HG03159 (cell line): Measurements from ENCODE around the gene CDK16.
A peak's percentile ranks its signal among the peaks of the same experiment; 100 is the strongest.

ENCODE experiments used
- ATAC-seq: cut with Tn5 transposase; IDR thresholded peaks from one replicate; pipeline ENCODE4 v1.9.1; 2021; ENCODE audit warnings: mild to moderate bottlenecking, moderate library complexity; ENCODE audit not compliant: unreplicated experiment

Gene CDK16

DNA sequence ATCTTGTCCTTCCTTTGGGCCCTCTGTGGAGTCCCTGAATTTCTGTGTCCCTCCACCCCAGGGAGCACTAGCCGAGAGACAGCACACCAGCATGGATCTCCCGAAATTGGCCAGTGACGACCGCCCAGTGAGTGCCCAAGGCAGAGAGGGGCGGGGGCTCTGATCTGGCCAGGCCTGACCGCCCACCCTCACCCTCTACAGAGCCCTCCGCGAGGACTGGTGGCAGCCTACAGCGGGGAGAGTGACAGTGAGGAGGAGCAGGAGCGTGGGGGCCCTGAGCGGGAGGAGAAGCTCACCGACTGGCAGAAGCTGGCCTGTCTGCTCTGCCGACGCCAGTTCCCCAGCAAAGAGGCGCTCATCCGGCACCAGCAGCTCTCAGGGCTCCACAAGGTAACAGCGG, 33.2 kb upstream of the CDK16 start:
- no peak for ATAC-seq

DNA sequence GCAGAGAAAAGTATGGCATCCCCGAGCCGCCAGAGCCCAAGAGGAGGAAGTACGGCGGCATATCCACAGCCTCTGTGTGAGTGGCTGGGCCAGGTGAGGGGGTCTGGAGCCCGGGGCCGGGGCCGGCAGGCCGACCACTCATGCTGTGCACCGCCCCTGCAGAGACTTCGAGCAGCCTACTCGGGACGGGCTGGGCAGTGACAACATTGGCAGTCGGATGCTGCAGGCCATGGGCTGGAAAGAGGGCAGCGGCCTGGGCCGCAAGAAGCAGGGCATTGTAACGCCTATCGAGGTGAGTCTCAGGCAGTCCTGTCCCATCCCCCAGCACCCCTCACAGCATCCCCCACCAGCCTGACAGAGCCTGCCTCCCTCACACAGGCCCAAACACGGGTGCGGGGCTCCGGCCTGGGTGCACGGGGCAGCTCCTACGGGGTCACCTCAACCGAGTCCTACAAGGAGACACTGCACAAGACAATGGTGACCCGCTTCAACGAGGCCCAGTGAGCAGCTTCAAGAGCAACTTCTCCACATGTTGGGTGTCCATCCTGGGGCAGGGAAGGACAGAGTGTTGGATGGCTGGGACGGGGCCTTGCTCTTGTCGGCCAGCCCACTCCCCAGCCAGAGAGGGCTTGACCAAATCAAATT, 32.3 kb upstream of the CDK16 start:
- ATAC-seq = no peak

DNA sequence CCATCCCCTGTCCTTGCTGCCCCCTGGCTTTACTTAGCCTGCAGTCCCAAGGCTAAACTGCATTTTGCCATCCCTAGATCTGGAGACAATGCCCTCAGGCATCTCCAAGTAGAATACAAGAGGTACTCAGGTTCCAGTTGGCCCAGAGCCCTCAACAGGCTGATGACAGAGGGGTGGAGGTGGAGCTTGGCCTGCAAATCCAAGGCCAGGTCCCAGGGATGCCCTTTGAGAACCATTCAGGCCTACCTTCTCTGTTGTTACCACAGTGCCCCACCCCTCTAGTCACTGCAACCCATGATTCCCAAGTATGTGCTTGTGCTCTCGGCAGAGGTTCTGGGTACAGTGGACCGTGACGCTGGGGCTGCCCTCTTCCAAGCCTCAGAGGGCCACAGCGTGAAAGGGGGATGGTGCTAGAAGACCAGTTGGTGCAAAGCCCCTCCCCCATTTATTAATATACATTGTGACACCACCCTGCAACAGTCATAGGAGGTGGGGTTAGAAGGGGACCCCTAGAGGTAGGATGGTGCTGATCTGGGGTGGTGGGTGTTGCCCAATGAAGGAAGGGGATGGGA, 31.3 kb upstream of the CDK16 start:
- ATAC-seq = no peak

DNA sequence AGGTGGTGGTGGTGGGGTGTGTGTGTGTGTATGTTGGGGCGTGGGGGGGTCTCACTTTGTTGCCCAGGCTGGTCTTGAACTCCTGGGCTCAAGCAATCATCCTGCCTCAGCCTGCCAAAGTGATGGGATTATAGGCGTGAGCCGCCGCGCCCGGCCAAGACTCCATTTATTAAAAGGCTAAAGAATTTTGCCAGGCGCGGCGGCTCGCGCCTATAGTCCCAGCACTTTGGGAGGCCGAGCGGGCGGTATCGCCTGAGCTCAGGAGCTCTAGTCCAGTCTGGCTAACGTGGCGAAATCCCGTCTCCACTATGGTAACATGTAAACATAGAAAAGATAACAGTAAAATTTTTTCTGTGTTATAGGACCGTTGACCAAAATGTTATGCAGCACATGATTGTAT, 28.6 kb upstream of the CDK16 start:
- no peak for ATAC-seq

DNA sequence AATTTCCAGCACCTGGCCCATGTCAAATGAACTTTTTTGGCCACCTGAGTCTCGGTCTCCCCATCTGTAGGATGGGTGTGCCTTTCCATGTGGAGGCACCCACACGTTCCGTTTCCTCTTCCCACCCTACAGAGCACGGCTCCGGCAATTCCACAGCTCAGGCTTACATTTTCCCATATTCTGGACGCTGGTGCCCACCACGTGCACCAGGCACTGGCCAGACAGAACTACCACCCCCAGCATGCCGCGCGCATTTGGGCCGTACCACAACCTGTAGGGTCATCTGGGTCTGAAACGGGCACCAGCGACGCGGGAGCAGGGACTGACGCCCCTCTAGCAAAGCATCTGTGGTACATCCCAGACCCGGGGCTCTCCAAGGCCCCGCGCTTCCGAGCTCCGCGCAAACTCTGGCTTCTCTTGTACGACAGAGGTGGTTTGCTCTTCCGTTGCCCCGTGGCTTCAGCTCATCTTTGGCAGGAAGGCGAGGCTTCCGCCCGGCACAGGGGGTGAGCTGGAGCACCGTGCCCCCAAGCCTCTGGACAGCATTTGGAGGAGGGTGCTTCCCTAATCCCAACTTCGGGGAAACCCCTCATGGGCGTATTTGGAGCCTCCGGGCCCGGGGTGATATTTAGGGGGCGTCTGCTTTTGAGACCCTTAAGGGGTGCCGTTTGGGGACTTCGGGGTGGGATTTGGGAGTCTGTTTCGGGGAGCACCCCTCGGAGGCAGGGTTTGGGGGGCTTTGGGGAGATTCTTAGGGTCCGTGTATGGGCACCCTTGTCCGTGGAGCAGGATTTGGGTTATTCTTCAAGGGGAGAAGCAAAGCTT, 27.8 kb upstream of the CDK16 start:
- ATAC-seq = peak; percentile 32

DNA sequence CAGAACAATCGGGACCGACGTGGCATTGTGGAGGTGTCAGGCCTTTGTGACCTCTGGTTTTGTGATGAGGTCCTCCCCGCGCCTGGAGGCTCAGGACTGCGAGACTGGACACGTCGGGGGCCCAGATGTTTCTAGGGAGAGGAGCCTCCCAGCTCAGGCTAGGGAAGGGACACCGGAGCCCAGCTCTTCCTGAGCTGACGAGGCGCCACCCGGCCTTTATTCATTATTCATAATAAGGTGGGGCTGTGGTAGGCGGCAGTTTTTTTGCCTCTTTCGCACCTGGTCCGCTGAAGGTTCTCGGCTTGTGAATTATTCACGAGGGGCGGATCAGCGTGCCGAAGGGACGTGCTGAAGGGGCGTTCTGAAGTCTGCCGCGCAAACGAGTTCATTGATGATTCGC, 27.1 kb upstream of the CDK16 start:
- ATAC-seq = no peak

DNA sequence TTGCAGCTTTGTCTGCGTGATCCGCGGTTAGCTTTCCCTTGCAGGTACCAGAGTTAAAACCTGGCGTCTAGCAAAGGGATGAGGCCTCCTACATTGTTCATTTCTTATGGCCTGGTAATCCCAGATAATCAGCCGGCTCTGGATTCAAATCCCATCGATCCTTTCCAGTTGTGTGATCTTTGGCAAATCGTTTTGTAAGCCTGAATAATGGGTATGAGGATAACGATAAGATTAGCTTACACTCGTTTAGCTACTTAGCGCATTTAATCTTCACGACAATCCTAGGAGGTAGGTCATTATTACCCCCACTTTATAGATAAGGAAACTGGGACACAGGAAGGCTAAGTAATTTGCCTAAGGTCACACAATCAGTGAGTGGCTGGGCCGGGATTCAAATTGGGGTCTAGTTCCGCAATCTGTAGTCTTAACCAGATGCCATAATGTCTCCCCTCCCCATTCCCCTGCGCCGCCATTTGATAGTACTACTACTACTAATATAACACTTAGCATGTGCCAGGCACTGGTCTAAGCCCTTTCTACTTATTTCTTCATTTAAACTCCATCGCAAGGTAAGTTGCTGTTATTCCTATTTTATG, 26.6 kb upstream of the CDK16 start:
- no peak for ATAC-seq

DNA sequence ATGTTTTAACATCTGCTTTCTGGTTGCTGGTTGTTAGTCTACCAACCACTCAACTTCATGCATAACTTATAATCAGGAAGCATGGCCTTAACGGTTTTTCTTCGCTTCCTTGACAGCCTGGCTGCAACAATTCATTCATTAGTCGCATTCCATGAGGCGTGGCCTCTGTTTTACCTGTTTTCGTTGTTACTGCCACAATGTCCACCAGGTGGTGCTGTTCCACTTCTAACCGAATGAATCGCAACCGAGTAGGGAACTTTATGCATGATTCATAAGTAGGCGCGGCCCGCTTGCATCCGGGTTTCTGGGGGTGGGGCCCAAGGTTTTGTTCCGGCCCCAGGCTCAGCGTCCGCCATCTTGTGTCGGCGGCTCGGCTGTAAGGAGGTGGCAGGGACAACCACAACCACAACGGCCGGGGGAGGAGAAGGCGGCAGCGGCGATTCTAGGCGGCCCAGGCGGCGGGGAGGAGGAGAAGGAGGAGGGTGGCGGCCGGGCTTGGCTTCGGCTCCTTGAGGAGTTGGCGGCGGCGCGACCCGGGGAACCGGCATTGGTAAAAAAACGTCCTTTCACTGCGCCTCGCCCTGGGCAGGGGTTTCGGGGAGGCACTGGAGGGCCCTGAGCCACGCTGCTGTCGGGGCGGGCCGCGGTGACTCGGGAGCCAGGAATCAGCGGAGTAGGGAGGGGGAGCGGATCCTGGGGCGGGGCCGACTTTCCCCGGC, 24.8 kb upstream of the CDK16 start, which contains the start of gene UBA1:
Gene UBA1, plus strand, starts transcription at position 355 of the 719 bp plus-strand sequence. CDS start 4,974 bp downstream, outside the sequence.
- peak; percentile 87 for ATAC-seq

DNA sequence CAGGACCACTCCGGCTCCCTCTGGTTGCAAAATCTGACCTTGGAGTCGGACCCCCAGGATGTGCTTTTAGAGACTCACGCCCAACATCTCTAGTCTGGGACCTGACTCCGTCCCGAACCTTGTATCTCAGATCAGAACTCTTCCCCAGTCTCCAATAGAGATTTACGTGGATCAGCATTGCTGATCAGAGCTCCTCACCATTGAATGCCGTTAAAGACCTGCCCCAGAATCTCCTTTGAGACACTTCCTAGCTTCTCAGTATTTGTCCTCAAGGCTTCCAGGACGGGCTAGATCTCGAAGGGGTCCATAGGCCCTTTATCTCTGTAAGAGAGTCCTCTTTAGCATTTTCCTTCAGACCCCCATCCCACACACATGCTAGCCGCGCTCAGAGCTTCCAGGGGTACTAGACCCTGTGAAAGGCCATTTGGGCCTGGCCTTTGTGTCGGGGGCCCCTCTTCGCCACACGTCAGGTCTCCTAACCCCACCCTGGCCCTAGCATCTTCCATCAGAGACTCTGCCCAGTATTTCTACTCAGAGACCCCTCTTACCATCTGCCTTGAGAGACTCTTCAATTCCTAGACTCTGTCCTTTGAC, 24.2 kb upstream of the CDK16 start:
- ATAC-seq = no peak

DNA sequence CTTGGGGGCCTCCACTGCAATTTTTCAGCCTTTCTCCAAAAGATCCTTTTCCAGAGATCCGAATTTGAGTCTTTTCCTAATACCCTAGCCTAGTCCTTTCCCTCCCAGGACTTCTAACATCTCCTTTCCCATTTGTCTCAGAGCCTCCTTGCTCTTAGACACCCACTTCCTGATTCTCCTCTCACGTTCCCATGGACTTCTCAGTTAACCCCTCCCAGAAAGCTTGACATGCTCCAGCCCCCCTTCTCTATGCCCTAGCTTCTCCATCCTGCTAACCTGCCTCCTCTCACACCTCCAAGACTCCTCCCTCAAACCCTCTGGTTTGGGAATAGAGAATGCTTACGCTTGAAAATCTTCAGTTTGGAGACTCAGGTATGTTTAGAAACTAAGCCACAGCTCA, 22.4 kb upstream of the CDK16 start:
- no peak for ATAC-seq

DNA sequence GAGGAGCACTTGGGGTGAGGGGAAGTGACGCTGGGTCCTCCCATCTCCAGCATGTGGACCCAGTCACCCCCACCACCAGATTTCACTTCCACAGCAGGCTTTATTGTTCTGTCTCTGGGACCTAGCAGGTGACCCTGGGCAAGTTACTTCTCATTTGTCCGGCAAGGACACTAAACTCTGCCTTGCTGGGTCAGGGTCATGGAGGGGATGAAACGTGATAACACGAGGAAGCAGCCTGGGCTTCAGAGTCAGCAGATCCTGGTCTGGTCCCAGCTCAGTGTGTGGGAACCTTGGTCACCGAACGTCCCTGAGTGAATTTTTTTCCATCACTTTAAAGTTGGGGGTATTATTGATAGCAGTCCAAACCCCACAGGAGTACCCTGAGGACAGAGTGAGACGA, 21.0 kb upstream of the CDK16 start:
- ATAC-seq = no peak

DNA sequence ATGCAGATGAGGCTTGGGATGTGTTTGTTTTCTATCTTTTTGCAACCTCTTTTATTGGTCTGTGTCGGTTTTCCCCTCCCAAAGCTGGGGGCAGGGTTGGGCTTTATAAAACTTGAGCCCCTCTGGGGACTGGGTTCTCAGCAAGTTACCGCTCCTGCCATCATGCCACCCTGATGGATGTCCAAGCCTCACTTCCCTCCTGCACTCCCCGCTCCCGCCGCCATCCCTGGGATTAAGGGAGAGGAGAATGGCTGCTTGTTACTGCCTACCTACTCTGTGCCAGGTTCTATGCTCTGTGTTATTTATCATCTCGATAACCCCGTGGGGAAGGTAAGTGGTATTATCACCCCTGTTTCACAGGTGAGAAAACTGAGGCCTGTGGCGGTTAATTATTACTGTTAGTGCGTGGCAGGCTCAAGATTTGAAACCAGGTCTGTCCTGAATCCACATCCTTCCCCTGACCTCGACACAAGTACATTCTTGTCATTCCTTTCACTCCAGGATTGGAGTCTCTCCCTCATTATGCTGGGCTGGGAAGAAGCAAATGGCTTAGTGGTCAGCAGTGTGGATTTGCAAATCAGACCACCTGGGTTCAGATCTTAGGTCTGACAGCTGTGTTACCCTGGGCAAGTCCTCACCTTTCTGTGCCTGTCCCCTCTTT, 20.3 kb upstream of the CDK16 start:
- ATAC-seq = no peak

DNA sequence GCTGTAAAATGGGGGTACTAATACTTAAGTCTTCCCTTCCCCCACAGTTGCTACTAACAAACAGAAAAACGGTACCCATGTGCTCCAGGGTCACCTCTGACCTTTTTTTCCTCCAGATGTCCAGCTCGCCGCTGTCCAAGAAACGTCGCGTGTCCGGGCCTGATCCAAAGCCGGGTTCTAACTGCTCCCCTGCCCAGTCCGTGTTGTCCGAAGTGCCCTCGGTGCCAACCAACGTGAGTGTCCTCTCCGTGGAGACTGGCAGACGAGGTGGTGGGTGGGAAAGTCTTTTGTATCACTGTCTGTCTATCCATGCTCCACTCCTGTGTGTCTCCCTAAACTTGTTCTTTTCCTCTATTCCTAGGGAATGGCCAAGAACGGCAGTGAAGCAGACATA, 19.8 kb upstream of the CDK16 start:
- ATAC-seq = no peak

DNA sequence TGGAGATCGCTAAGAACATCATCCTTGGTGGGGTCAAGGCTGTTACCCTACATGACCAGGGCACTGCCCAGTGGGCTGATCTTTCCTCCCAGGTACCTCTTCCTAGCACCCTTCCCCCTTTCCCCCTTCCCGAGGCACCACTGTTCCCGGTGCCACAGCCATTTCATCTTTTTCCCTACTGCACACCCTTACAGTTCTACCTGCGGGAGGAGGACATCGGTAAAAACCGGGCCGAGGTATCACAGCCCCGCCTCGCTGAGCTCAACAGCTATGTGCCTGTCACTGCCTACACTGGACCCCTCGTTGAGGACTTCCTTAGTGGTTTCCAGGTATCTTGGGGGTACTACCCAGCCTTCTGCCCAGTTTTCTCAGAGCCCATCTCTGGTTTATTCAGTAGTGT, 19.2 kb upstream of the CDK16 start:
- ATAC-seq = no peak

DNA sequence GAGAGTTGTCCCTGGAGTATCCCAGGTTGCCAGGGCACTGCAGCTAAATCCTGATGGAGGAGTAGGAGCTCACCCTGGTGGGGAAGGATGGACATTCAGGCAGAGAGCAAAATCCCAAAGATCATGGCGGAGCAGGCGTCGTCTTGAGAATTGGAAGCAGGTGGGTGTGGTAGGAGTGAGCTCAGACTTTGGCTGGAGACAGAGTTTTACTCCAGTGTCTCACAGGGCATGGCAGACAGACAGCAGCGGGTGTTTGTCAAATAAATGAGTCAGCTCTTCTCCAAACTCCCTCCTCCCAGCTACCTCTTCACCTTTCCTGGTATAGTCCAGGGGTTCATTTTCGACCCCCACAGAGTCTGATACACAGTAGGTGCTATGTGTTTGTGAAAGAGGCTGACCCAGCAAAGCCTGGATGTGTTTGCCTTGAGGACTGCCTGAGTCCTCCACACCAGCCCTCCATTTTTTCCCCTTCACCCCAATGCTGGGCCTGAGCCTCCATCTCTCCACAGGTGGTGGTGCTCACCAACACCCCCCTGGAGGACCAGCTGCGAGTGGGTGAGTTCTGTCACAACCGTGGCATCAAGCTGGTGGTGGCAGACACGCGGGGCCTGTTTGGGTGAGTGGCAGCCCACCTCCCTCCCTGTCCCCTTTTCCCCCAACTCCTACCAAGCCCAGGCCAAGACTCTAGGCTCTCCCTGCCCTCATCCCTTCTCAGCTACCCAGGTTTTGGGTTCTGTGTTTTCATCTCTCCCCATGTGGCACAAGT, 17.9 kb upstream of the CDK16 start:
- no peak for ATAC-seq

DNA sequence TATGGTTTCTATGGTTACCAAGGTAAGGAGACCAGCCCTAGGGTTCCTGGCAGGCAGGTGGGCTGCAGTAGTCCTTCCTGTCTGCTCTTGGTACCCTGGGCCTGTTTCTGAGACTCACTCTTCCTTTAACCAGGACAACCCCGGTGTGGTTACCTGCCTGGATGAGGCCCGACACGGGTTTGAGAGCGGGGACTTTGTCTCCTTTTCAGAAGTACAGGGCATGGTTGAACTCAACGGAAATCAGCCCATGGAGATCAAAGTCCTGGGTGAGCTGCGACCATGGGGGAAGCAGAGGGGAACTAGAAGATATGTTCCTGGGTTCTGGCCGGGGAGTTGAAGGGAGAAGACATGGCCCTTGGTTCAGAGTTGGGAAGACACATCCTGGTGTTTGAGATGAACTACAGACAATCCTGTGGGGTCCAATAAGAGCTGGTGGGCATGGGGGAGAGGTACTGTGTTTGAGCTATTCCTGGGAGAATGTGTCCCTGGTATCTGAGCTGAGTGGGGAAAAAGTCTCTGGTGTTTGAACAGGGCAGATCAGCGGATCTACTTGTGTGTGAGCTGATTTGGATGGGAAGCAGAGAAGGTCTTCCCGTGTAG, 17.0 kb upstream of the CDK16 start:
- ATAC-seq = no peak

DNA sequence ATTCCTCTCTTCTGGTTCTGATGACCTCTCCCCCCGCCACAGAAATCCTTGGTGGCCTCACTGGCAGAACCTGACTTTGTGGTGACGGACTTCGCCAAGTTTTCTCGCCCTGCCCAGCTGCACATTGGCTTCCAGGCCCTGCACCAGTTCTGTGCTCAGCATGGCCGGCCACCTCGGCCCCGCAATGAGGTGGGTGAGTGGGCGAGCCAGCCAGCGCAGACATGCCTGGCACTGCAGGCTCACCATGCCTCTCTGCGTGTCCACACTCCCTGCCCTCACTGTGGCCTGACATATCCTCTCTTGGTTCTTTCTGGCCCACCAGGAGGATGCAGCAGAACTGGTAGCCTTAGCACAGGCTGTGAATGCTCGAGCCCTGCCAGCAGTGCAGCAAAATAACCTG, 16.2 kb upstream of the CDK16 start:
- no peak for ATAC-seq

DNA sequence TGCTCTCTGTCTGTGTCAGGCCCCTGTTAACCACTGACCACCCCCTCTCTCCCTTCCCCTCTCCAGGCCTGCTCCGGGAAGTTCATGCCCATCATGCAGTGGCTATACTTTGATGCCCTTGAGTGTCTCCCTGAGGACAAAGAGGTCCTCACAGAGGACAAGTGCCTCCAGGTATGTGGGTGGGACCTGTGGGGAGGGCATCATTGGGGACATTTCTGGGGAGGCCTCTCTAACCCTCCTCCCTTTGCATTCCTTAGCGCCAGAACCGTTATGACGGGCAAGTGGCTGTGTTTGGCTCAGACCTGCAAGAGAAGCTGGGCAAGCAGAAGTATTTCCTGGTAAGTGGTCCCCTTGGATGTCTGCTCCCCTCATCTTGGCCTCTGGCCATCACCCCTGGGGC, 15.6 kb upstream of the CDK16 start:
- no peak for ATAC-seq

DNA sequence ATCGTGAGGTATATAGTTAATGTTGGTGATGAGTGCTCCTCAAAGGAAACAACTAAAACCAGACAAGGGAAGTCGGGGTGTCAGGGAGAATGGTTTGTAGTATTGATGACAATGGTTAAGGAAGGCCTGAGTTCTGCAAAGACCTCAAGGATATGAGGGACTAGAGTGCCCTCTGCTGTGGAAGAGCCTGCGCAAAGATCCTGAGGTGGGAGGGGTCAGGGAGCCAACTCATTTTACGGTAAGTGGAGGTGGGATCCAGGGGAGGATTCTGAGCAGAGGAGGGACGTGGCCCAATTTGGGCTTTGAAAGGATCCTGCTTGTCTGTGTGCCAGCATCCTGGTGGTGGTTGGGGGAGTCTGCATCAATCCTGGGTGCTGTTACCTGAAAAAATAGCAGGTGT, 13.5 kb upstream of the CDK16 start:
- no peak for ATAC-seq
